Right lobe of liver (tissue), 4 donors: ENCODE data around the gene PRKCB.

Source experiments
- CTCF ChIP-seq, 4 donors: fragments of 200-600 bp in 3 of 4; fragments of 450-650 bp in 1 of 4; IDR thresholded peaks; one replicate each; pipeline versions ENCODE4 v1.5.1 to v1.8.0; 2016 to 2022; ENCODE audit warnings: antibody characterized with exemption in 4 of 4, mild to moderate bottlenecking in 2 of 4
- POLR2A ChIP-seq: fragments of 450-650 bp; IDR thresholded peaks from one replicate; pipeline ENCODE4 v1.6.1; 2017; ENCODE audit warnings: antibody characterized with exemption, mild to moderate bottlenecking
- donor health status: DM: no; HTN: no; CAD: no.
- donor health status: DM: no; HTN: no; CAD: no.
- donor health status: DM: no; HTN: yes; CAD: no.

GRCh38 chr16:24138575-24138974 lies 302.8 kb downstream of the PRKCB start:
- TF ChIP-seq CTCF (IDR thresholded peaks at IDR 0.05) = no peak
- no peak for TF ChIP-seq POLR2A
